DOHH2 (cell line): ENCODE measurements around the gene TPTE.
"Not testable (repeated sequence)": the region's sequence is repeated elsewhere in the genome, so short reads cannot be mapped to it uniquely, and the experiment has no call there.

Experiments used
- CTCF ChIP-seq: fragments of 200-600 bp; sonication (generic); IDR thresholded peaks from one replicate; pipeline ENCODE4 v1.5.1; 2014; ENCODE audit warnings: antibody characterized with exemption, mild to moderate bottlenecking, low read depth, low read length; ENCODE audit not compliant: poor library complexity, severe bottlenecking
- EZH2phosphoT487 ChIP-seq: fragments of 200-600 bp; sonication (generic); IDR thresholded peaks from 2 replicates; pipeline ENCODE4 v1.6.1; 2017; ENCODE audit warnings: borderline replicate concordance, mild to moderate bottlenecking, antibody characterized with exemption, low read length, moderate library complexity, mixed read lengths

GRCh38 chr21:10639746-10640145 is 118.4 kb downstream of the TPTE start:
- TF ChIP-seq CTCF, EZH2phosphoT487: not testable (repeated sequence)
